Motor neuron (in vitro differentiated cells): Measurements from ENCODE around the gene ATL1. TPM values are rescaled to one million over a fixed set of nuclear protein-coding genes. Genes with fewer than 3 reads are reported as not detected.
A peak's percentile ranks its signal among the peaks of the same experiment; 100 is the strongest.
"Not testable (repeated sequence)": the region's sequence is repeated elsewhere in the genome, so short reads cannot be mapped to it uniquely, and the experiment has no call there.

Experiments used
- ATAC-seq, 8 experiments: fragments of 200-7000 bp; cut with Tn5 transposase; replicated peaks in 6 of 8; 2 replicates each; pipeline ENCODE4 v1.8.0; 2021; ENCODE audit warnings: mild to moderate bottlenecking in 8 of 8, moderate library complexity in 8 of 8
- H3K27ac ChIP-seq, 2 donors: fragments of 250-450 bp; sonication (Bioruptor Pico); 2 replicates each; pipeline ENCODE4 v1.9.0; 2021; ENCODE audit warnings: antibody characterized with exemption in 2 of 2, mild to moderate bottlenecking in 2 of 2, moderate library complexity in 1 of 2
- H3K4me1 ChIP-seq, 2 donors: fragments of 250-450 bp; sonication (Bioruptor Pico); replicated peaks in 1 of 2; 2 replicates each; pipeline ENCODE4 v1.6.1; 2021; ENCODE audit warnings: antibody characterized with exemption in 2 of 2, mild to moderate bottlenecking in 2 of 2, moderate library complexity in 1 of 2
- H3K4me3 ChIP-seq, 5 donors: fragments of 250-450 bp; sonication (Bioruptor Pico); 2 replicates each; pipeline ENCODE4 v1.9.0; 2021; ENCODE audit warnings: antibody characterized with exemption in 5 of 5, mild to moderate bottlenecking in 5 of 5, moderate library complexity in 4 of 5
- WGBS, 10 experiments: fragments of 450-650 bp; shearing (Covaris generic); methylation state at CpG; one replicate each; pipeline ENCODE4 v1.0.0; 2022; 5-methylcytosine and 5-hydroxymethylcytosine counted together
- in situ Hi-C, 9 experiments: fragments of 400-800 bp; cut with MboI; loops; one replicate each; pipeline ENCODE4 v1.15.0; 2021; ENCODE audit warnings: low sequenced_read_pairs in 9 of 9, low pct_unique_long_range_greater_than_20kb in 2 of 9; ENCODE audit not compliant: unreplicated experiment in 9 of 9
- total RNA-seq, 8 experiments: library from RNA; unstranded; fragments of 300-600 nt; gene quantifications; 2 replicates each; pipeline versions ENCODE4 v1.2.3 to v1.2.4, GENCODE V29; 2022

The ATL1 gene
- total RNA-seq, 8 experiments from 2014 or later: 0.73 to 39.6 (median 32.1) TPM; not detected in 1

DNA sequence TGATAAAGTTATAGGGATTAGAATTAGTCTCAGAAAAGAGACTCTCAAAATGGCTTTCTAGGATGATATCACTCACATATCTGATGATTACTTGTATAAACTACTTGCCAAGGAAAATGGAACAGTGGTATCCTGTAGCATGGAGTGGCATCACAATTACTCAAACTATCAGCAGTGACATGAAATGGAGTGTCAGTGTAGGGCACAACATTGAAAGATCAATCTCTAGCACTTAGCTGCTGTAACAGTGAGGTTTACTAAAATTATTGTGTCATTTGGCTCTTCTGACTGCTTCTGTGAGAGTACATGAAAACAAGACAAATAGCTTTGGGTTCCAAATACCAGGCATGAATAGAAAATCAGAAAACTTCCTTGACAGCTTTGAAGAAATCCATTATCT lies 20.9 kb upstream of the ATL1 start:
- in situ Hi-C loops: loop anchor here in 4 of 9 experiments (10.0 to 25.0 kb wide), 3 partner anchors 202 to 227 kb away; partner anchors contain the start of genes DMAC2L (in 2 of the 4) and L2HGDH (in 2 of the 4)
- no peak overlapping the region for H3K4me3 ChIP-seq
- peaks cover 0 to 5% of the 10 kb centered on the region in 2 donors for H3K4me1 ChIP-seq
- no peak for ATAC-seq
- H3K27ac ChIP-seq: no peak overlapping the region

GRCh38 chr14:50541159-50541567 lies 18.8 kb upstream of the ATL1 start:
- in situ Hi-C loops: loop anchor here in 4 of 9 experiments (5.0 to 25.0 kb wide), 3 partner anchors 204 to 231 kb away; partner anchors contain the start of genes DMAC2L (in 2 of the 4) and L2HGDH (in 2 of the 4)
- H3K27ac ChIP-seq: no peak overlapping the region
- no peak for ATAC-seq
- 33 to 100% (median 50%) methylated on average over 1 of the region's 1 CpG; no CpG with 5 or more reads in 7 of the 10 experiments for WGBS, 10 experiments
- H3K4me3 ChIP-seq: no peak overlapping the region
- peaks cover 0 to 5% of the 10 kb centered on the region in 2 donors for H3K4me1 ChIP-seq

DNA sequence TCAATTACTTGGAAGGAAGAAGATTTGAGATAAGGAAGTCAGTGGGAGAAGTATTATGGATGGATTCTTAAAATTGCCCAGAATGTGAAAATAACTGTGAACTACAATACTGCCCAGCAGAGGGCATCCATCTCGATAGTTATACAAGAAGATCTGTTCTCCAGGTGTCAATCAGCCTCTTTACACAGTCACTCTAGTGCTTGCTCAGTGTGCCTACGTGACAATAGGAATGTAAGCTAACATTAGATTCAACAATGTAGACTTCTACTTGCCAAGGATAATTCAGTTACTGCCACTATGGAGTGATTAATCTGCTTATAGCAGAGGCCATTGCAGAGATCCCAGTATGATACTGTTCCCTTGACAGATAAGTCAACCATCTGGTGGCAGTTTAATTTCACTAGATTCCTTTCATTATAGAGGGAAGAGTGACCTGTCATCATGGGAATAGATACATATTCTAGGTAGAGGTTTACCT lies 17.0 kb upstream of the ATL1 start:
- peak; percentile 45 to 82 (median 68) for ATAC-seq
- in situ Hi-C loops: loop anchor here in 4 of 9 experiments (5.0 to 25.0 kb wide), 3 partner anchors 206 to 231 kb away; partner anchors contain the start of genes DMAC2L (in 2 of the 4) and L2HGDH (in 2 of the 4)
- Histone ChIP-seq H3K4me3 (no peak overlapping the region), H3K27ac (no peak overlapping the region), H3K4me1 (peaks cover 0 to 5% of the 10 kb centered on the region in 2 donors)
- WGBS, 10 experiments: 0 to 53% (median 33%) methylated on average over 1 to 2 of the region's 2 CpGs; no CpG with 5 or more reads in 3 of the 10 experiments

DNA sequence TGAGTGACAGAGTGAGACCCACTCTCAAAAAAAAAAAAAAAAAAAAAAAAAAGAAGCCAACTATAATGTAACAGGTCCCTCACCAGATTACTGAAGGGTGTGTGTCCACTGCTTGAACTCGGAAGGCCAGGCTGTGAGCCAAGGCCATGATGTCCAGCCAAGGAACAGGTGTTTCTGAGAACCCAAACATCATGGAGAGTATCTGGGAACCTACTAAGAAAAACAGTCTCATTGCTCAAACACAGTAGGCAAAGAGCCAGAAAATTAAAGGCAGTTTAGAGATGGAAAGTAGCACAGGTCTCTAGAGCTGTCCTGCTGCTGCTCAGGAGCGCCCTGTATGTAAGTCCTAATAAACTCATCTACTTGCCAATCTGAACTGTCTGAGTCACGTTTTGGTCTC lies 15.0 kb upstream of the ATL1 start:
- no peak overlapping the region for H3K4me3 ChIP-seq
- in situ Hi-C loops: loop anchor here in 4 of 9 experiments (5.0 to 25.0 kb wide), 3 partner anchors 208 to 233 kb away; partner anchors contain the start of genes DMAC2L (in 2 of the 4) and L2HGDH (in 2 of the 4)
- no peak overlapping the region for H3K27ac ChIP-seq
- H3K4me1 ChIP-seq: peaks cover 0 to 5% of the 10 kb centered on the region in 2 donors
- WGBS, 10 experiments: 20 to 100% (median 86%) methylated on average over 1 to 3 of the region's 3 CpGs; no CpG with 5 or more reads in 2 of the 10 experiments
- ATAC-seq: no peak

GRCh38 chr14:50545618-50546017 lies 14.3 kb upstream of the ATL1 start:
- H3K27ac ChIP-seq: no peak overlapping the region
- ATAC-seq: no peak
- peaks cover 0 to 5% of the 10 kb centered on the region in 2 donors for H3K4me1 ChIP-seq
- H3K4me3 ChIP-seq: no peak overlapping the region
- WGBS, 10 experiments: 63 to 95% (median 80%) methylated on average over 2 to 3 of the region's 3 CpGs; no CpG with 5 or more reads in 1 of the 10 experiments
- in situ Hi-C loops: loop anchor here in 3 of 9 experiments (25.0 kb wide), 2 partner anchors 208 to 233 kb away; partner anchors contain the start of genes DMAC2L (in 2 of the 3) and L2HGDH (in 2 of the 3)

GRCh38 chr14:50550294-50550693 lies 9.7 kb upstream of the ATL1 start:
- Histone ChIP-seq H3K27ac (no peak overlapping the region), H3K4me1 (no peaks in the 10 kb centered on the region), H3K4me3 (no peak overlapping the region)
- ATAC-seq: no peak
- in situ Hi-C loops: no loop called here
- WGBS, 10 experiments: 50 to 100% (median 100%) methylated on average over 1 of the region's 1 CpG; no CpG with 5 or more reads in 5 of the 10 experiments

- Histone ChIP-seq H3K4me3 (no peak overlapping the region), H3K27ac (no peak overlapping the region), H3K4me1 (no peaks in the 10 kb centered on the region)
- WGBS, 10 experiments: 65 to 100% (median 94%) methylated on average over 1 to 3 of the region's 3 CpGs; no CpG with 5 or more reads in 1 of the 10 experiments
- no peak for ATAC-seq
- in situ Hi-C loops: no loop called here
Observed at GRCh38 chr14:50551877-50552276, 8.1 kb upstream of the ATL1 start.

DNA sequence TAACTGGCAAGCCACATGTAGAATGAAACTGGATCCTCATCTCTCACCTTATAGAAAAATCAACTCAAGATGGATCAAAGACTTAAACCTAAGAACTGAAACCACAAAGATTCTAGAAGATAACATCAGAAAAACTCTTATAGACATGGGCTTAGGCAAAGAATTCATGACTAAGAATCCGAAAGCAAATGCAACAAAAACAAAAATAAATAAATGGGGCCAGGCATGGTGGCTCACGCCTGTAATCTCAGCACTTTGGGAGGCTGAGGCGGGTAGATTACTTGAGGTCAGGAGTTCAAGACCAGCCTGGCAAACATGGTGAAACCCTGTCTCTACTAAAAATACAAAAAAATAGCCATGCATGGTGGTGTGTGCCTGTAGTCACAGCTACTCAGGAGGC lies 7.1 kb upstream of the ATL1 start:
- H3K4me1 ChIP-seq, in situ Hi-C loops, H3K27ac ChIP-seq, ATAC-seq, H3K4me3 ChIP-seq: not testable (repeated sequence)
- WGBS, 10 experiments: 22 to 100% (median 92%) methylated on average over 1 to 3 of the region's 3 CpGs; no CpG with 5 or more reads in 2 of the 10 experiments

DNA sequence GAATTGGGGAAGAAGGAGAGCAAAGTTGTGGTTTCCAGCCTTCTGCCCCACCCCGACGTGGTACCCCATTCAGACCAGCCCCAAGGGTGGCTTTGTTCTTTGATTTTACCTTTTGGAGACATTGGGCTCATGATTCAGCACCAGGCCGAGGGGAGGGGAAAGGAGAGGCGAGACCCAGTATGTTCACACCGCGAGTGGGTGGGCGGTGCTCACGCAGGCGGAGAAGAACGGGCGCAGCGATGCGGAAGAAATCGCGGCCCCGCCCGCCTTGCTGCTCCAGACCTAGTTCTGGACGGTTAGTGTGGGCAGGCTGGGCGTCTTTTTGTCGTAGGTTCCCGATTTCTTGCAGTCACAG lies 963 bp downstream of the ATL1 start:
- Histone ChIP-seq H3K4me1 (peaks cover 8 to 17% of the 10 kb centered on the region in 2 donors), H3K4me3 (peak overlapping the region; percentile 54 to 90 (median 86)), H3K27ac (peak overlapping the region; percentile 95)
- peak; percentile 23 to 80 (median 74) for ATAC-seq
- WGBS, 10 experiments: 0% methylated on average over 1 to 7 of the region's 21 CpGs; no CpG with 5 or more reads in 6 of the 10 experiments
- in situ Hi-C loops: no loop called here

DNA sequence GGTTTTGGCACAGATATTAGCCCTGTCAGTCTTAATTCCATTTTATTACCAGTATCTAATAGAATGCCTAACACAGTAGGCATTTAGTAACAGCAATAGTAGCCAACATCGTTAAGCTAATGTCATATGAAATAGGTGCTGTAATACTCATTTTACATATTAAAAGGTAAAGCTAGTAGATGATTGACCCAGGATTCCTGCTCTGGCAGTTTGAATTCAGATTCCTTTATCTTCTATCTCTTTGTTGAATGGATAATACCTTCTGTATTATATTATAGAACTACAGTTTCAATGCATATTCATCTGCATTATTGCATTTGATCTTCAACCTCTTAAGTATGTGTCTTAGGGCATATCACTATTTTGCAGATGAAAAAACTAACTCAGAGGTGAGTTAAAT lies 2.9 kb downstream of the ATL1 start:
- no peak for ATAC-seq
- in situ Hi-C loops: no loop called here
- Histone ChIP-seq H3K27ac (no peak overlapping the region), H3K4me1 (peaks cover 8 to 17% of the 10 kb centered on the region in 2 donors), H3K4me3 (no peak overlapping the region)
- 0 to 83% (median 17%) methylated on average over 1 of the region's 1 CpG; no CpG with 5 or more reads in 3 of the 10 experiments for WGBS, 10 experiments

GRCh38 chr14:50569714-50570274 lies 9.8 kb downstream of the ATL1 start:
- Histone ChIP-seq H3K4me1 (peaks cover 0 to 6% of the 10 kb centered on the region in 2 donors), H3K4me3 (no peak overlapping the region), H3K27ac (no peak overlapping the region)
- in situ Hi-C loops: no loop called here
- ATAC-seq: no peak

GRCh38 chr14:50573862-50574261 lies 13.9 kb downstream of the ATL1 start:
- in situ Hi-C loops: no loop called here
- Histone ChIP-seq H3K4me3 (no peak overlapping the region), H3K27ac (no peak overlapping the region), H3K4me1 (peaks cover 0 to 6% of the 10 kb centered on the region in 2 donors)
- ATAC-seq: no peak
- WGBS, 10 experiments: 47 to 83% (median 65%) methylated on average over 1 to 2 of the region's 2 CpGs; no CpG with 5 or more reads in 5 of the 10 experiments

DNA sequence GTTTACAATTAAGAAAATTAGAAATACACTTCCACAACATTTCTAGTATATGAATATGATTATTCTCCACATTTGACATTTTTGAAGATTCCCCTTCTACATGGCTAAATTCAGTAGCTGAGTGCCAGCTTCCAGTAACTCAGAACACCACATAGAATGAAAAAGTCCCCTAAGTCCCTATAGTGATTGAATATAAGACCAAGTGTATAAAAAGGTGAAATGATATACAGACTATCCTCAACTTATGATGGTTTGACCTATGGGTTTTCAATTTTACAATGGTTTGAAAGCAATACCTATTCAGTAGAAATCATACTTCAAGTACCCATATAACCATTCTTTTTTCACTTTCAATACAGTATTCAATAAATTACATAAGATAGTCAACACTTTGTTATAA lies 15.8 kb downstream of the ATL1 start:
- Histone ChIP-seq H3K4me3 (no peak overlapping the region), H3K4me1 (peaks cover 0 to 6% of the 10 kb centered on the region in 2 donors), H3K27ac (no peak overlapping the region)
- in situ Hi-C loops: no loop called here
- no peak for ATAC-seq
